Activated CD4-positive, alpha-beta T cell treated with anti-CD3 and anti-CD28 coated beads for 36 hours (primary cell): Measurements from ENCODE around the gene KCNG3. TPM values are rescaled to one million over a fixed set of nuclear protein-coding genes. Genes with fewer than 3 reads are reported as not detected.

Experiments used
- ATAC-seq: fragments of 200-7000 bp; cut with Tn5 transposase; one replicate; pipeline ENCODE4 v1.10.0; 2021; ENCODE audit warnings: mild to moderate bottlenecking, moderate library complexity
- CTCF ChIA-PET: fragments of 350-600 bp; sonication (Branson Sonifier 250); formaldehyde crosslinking; loops from one replicate; lab custom pipeline; 2021; ENCODE audit warnings: antibody characterized with exemption; lab: Charles Lee
- POLR2A ChIA-PET: fragments of 350-600 bp; sonication (Branson Sonifier 250); formaldehyde crosslinking; loops from one replicate; lab custom pipeline; 2021; ENCODE audit warnings: antibody characterized with exemption, inconsistent platforms; lab: Charles Lee
- DNase-seq: peaks from one replicate; pipeline ENCODE4 v3.0.0-alpha.2; 2020
- H3K27ac Mint-ChIP-seq: one replicate; pipeline ENCODE4 v1.8.0; 2021; ENCODE audit warnings: mixed read lengths
- H3K27me3 Mint-ChIP-seq: one replicate; pipeline ENCODE4 v1.8.0; 2021; ENCODE audit warnings: mixed read lengths
- H3K36me3 Mint-ChIP-seq: one replicate; pipeline ENCODE4 v1.8.0; 2021; ENCODE audit warnings: low read depth, mixed read lengths
- H3K4me1 Mint-ChIP-seq: one replicate; pipeline ENCODE4 v1.8.0; 2021; ENCODE audit warnings: mixed read lengths
- H3K4me3 Mint-ChIP-seq: one replicate; pipeline ENCODE4 v1.8.0; 2021; ENCODE audit warnings: mild to moderate bottlenecking, moderate library complexity, mixed read lengths
- H3K9me3 Mint-ChIP-seq: one replicate; pipeline ENCODE4 v1.8.0; 2021; ENCODE audit warnings: low read depth, mixed read lengths
- intact Hi-C, 2 experiments: fragments of 100-400 bp; cut with DNase I in 1 of 2; cut with micrococcal nuclease in 1 of 2; formaldehyde crosslinking; loops; one replicate each; pipeline versions ENCODE4 v1.14.2 to v1.15.1; 2022 to 2024; cut with DNase I, micrococcal nuclease
- total RNA-seq, 2 experiments: library from RNA; stranded (reverse); gene quantifications; one replicate each; pipeline ENCODE4 v1.2.3, GENCODE V29; 2021

Gene KCNG3
- total RNA-seq, 2 experiments from 2014 or later: 0.30 to 0.35 TPM

DNA sequence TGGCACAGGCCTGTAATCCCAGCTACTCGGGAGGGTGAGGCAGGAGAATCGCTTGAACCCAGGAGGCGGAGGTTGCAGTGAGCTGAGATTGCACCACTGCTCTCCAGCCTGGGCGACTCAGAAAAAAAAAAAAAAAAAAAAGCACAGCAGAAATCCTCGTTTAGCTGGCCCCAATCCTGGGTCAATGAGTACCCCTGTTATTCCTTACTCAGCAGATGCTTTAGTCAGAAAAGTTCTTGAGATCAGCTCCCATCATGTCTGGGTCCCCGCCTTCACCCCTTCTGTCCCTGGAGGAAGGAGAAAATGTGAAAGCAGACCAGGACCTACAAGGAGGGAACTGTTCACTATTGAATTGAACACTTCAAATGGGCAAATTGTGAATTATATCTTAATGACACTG is 16.4 kb upstream of the KCNG3 start:
- Mint-ChIP-seq H3K36me3 (no peaks in the 10 kb centered on the region), H3K27ac (no peak overlapping the region), H3K4me1 (peaks cover 11% of the 10 kb centered on the region), H3K4me3 (no peak overlapping the region), H3K27me3 (no peaks in the 10 kb centered on the region), H3K9me3 (no peaks in the 10 kb centered on the region)
- ATAC-seq: no peak
- intact Hi-C loops: no loop called here
- no peak for DNase-seq
- CTCF ChIA-PET: interaction anchor here (0.8 to 2.7 kb wide), 6 partner anchors 14 to 662 kb away, joined by 3 to 10 read pairs (median 4); no protein-coding TSS in a partner anchor
- POLR2A ChIA-PET: interaction anchor here (0.6 to 1.0 kb wide), 2 partner anchors 37 to 145 kb away, joined by 3 to 8 read pairs; no protein-coding TSS in a partner anchor

DNA sequence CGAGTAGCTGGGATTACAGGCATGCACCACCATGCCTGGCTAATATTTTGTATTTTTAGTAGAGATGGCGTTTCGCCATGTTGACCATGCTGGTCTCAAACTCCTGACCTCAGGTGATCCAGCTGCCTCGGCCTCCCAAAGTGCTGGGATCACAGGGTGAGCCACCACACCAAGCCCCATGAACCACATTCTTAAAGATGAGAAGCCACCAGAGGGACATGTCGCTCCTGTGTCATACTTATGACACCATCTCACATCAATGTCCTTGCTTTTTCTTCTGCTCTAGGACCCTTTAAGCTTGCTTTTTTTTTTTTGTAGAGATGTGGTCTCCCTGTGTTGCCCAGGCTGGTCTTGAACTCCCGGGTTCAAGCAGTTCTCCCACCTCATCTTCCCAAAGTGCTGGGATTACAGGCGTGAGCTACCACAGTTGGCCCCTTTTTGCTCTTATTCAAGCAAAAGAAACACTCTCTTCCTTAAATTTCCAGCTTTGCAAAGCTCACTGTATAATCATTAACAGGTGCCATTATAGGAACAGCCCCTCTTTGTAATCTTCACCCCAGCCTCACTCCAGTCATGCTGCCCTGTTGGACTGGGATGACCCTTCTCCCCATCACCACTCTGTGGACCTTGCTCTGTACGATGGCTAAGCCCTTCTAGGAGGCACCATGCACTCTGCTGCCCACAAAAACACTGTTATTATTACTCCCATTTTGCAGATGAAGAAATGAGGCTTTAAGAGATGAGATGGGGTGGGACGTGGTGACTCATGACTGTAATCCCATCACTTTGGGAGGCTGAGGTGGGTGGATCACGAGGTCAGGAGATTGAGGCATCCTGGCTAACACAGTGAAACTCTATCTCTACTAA is 10.8 kb upstream of the KCNG3 start:
- no peak for ATAC-seq
- intact Hi-C loops: no loop called here
- Mint-ChIP-seq H3K27ac (no peak overlapping the region), H3K4me1 (peaks cover 9% of the 10 kb centered on the region), H3K4me3 (no peak overlapping the region), H3K9me3 (no peaks in the 10 kb centered on the region), H3K27me3 (no peaks in the 10 kb centered on the region), H3K36me3 (no peaks in the 10 kb centered on the region)
- ChIA-PET POLR2A (no interaction called here), CTCF (interaction anchor here (0.6 kb wide), 1 partner anchor 91 kb away, joined by 3 read pairs; no protein-coding TSS in a partner anchor)
- no peak for DNase-seq

GRCh38 chr2:42503291-42503690 is 9.5 kb upstream of the KCNG3 start:
- H3K27ac Mint-ChIP-seq: no peak overlapping the region
- ATAC-seq: no peak
- intact Hi-C loops: no loop called here
- DNase-seq: no peak
- H3K9me3 Mint-ChIP-seq: no peaks in the 10 kb centered on the region
- no peak overlapping the region for H3K4me3 Mint-ChIP-seq
- no peaks in the 10 kb centered on the region for H3K27me3 Mint-ChIP-seq
- H3K4me1 Mint-ChIP-seq: peaks cover 9% of the 10 kb centered on the region
- CTCF ChIA-PET: interaction anchor here (0.6 to 0.8 kb wide), 2 partner anchors 9 to 16 kb away, joined by 3 read pairs; partner anchors contain the start of gene KCNG3
- H3K36me3 Mint-ChIP-seq: no peaks in the 10 kb centered on the region
- POLR2A ChIA-PET: no interaction called here

GRCh38 chr2:42498497-42498896 is 4.7 kb upstream of the KCNG3 start:
- CTCF ChIA-PET: interaction anchor here (0.8 to 5.5 kb wide), 6 partner anchors 18 to 259 kb away, joined by 3 to 50 read pairs (median 4); no protein-coding TSS in a partner anchor
- H3K36me3 Mint-ChIP-seq: no peaks in the 10 kb centered on the region
- POLR2A ChIA-PET: interaction anchor here (0.6 kb wide), 1 partner anchor 313 kb away, joined by 3 read pairs; no protein-coding TSS in a partner anchor
- H3K27ac Mint-ChIP-seq: no peak overlapping the region
- no peak overlapping the region for H3K4me3 Mint-ChIP-seq
- peaks cover 10% of the 10 kb centered on the region for H3K4me1 Mint-ChIP-seq
- intact Hi-C loops: loop anchor here (5.0 to 10.0 kb wide), 2 partner anchors 149 to 726 kb away; partner anchors contain the start of gene ZFP36L2 (in 1 of the 2)
- DNase-seq: no peak
- H3K9me3 Mint-ChIP-seq: no peaks in the 10 kb centered on the region
- peaks cover 3% of the 10 kb centered on the region for H3K27me3 Mint-ChIP-seq
- no peak for ATAC-seq

GRCh38 chr2:42495611-42496010 is 1.8 kb upstream of the KCNG3 start:
- no peaks in the 10 kb centered on the region for H3K9me3 Mint-ChIP-seq
- intact Hi-C loops: loop anchor here (1.0 to 10.0 kb wide), 8 partner anchors 77 to 729 kb away; partner anchors contain the start of genes COX7A2L (in 2 of the 2), HAAO (in 1 of the 2) and ZFP36L2 (in 1 of the 2)
- peak overlapping the region; percentile 9 for H3K4me3 Mint-ChIP-seq
- POLR2A ChIA-PET: no interaction called here
- no peaks in the 10 kb centered on the region for H3K36me3 Mint-ChIP-seq
- peaks cover 8% of the 10 kb centered on the region for H3K27me3 Mint-ChIP-seq
- CTCF ChIA-PET: interaction anchor here (0.6 to 5.5 kb wide), 13 partner anchors 9 to 598 kb away, joined by 3 to 50 read pairs (median 3); no protein-coding TSS in a partner anchor
- H3K27ac Mint-ChIP-seq: no peak overlapping the region
- DNase-seq: no peak
- peaks cover 17% of the 10 kb centered on the region for H3K4me1 Mint-ChIP-seq
- no peak for ATAC-seq

- ChIA-PET CTCF (interaction anchor here (0.6 to 5.5 kb wide), 13 partner anchors 8 to 598 kb away, joined by 3 to 50 read pairs (median 3); no protein-coding TSS in a partner anchor), POLR2A (no interaction called here)
- H3K36me3 Mint-ChIP-seq: no peaks in the 10 kb centered on the region
- intact Hi-C loops: loop anchor here (1.0 to 10.0 kb wide), 8 partner anchors 76 to 730 kb away; partner anchors contain the start of genes COX7A2L (in 2 of the 2), HAAO (in 1 of the 2) and ZFP36L2 (in 1 of the 2)
- no peaks in the 10 kb centered on the region for H3K9me3 Mint-ChIP-seq
- no peak overlapping the region for H3K27ac Mint-ChIP-seq
- peaks cover 8% of the 10 kb centered on the region for H3K27me3 Mint-ChIP-seq
- no peak for ATAC-seq
- DNase-seq: no peak
- H3K4me1 Mint-ChIP-seq: peaks cover 17% of the 10 kb centered on the region
- H3K4me3 Mint-ChIP-seq: peak overlapping the region; percentile 80
Observed at GRCh38 chr2:42495234-42495581, 1.4 kb upstream of the KCNG3 start.

- ChIA-PET POLR2A (no interaction called here), CTCF (interaction anchor here (0.6 to 5.5 kb wide), 12 partner anchors 8 to 599 kb away, joined by 3 to 50 read pairs (median 3); no protein-coding TSS in a partner anchor)
- peak; percentile 89 for DNase-seq
- Mint-ChIP-seq H3K4me1 (peaks cover 17% of the 10 kb centered on the region), H3K27me3 (peaks cover 8% of the 10 kb centered on the region), H3K27ac (peak overlapping the region; percentile 81), H3K36me3 (no peaks in the 10 kb centered on the region), H3K4me3 (peak overlapping the region; percentile 80), H3K9me3 (no peaks in the 10 kb centered on the region)
- intact Hi-C loops: loop anchor here (1.0 to 10.0 kb wide), 11 partner anchors 74 to 730 kb away; partner anchors contain the start of genes COX7A2L (in 2 of the 2), HAAO (in 1 of the 2), MTA3 (in 1 of the 2) and ZFP36L2 (in 1 of the 2)
- ATAC-seq: peak; percentile 59
Observed at GRCh38 chr2:42494355-42495233, 812 bp upstream of the KCNG3 start.

DNA sequence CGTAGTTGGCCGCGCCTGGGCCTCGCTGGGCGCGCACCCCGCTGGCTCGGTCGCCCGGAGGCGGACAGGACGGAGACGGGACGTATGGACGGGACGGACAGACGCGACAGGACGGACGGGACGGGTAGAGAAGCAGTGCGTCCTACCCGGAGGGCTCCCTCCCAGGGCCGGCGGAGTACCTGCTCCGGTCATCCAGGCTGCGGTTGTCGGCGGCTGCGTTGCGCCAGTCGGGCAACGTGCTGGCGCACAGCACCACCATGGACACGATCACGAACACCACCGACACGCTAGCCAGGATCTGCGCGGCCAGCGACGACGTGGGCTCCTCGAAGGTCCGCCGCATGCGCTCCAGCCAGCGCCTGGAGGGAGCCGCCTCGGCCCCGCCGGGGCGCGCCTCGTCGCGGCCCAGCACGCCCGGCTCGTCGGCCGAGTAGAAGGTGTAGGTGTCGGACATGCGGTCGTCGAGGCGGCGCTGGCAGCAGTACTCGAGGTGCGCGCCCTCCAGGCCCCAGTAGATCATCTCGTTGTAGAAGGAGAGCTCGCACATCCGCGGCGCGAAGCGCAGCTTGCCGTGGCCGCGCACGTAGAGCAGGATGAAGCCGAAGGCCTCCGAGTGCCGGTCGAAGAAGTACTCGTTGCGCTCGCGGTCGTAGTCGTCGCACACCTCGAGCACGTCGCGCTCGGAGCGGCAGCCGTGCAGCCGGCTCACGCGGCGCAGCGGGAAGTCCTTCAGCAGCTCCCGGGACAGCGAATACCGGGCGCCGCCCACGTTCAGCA is 903 bp downstream of the KCNG3 start:
- Mint-ChIP-seq H3K27ac (no peak overlapping the region), H3K27me3 (peaks cover 8% of the 10 kb centered on the region), H3K4me3 (peak overlapping the region; percentile 61), H3K4me1 (peaks cover 17% of the 10 kb centered on the region), H3K9me3 (no peaks in the 10 kb centered on the region), H3K36me3 (no peaks in the 10 kb centered on the region)
- CTCF ChIA-PET: interaction anchor here (0.5 to 0.7 kb wide), 2 partner anchors 65 to 281 kb away, joined by 3 read pairs; no protein-coding TSS in a partner anchor
- ATAC-seq (peak; percentile 56), DNase-seq (peak; percentile 73)
- intact Hi-C loops: loop anchor here in 1 of 2 experiments (5.0 to 10.0 kb wide), 2 partner anchors 386 to 732 kb away; partner anchors contain the start of gene ZFP36L2
- POLR2A ChIA-PET: no interaction called here

DNA sequence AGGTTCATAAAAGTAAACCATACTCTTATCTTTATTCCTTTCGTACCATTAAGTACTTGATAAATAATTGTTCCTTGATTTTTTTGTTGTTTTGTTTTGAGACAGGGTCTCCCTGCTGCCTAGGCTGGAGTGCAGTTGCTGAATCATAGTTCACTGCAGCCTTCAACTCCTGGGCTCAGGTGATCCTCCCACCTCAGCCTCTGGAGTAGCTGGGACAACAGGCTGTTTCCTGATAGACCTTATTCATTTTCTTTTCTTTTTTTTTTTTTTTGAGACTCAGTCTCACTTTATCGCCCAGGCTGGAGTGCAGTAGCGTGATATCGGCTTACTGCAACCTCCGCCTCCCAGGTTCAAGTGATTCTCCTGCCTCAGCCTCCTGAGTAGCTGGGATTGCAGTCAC is 5.5 kb downstream of the KCNG3 start:
- no peak overlapping the region for H3K27ac Mint-ChIP-seq
- CTCF ChIA-PET: no interaction called here
- H3K27me3 Mint-ChIP-seq: peaks cover 5% of the 10 kb centered on the region
- ATAC-seq (no peak), DNase-seq (no peak)
- POLR2A ChIA-PET: no interaction called here
- peaks cover 7% of the 10 kb centered on the region for H3K4me1 Mint-ChIP-seq
- intact Hi-C loops: no loop called here
- no peaks in the 10 kb centered on the region for H3K36me3 Mint-ChIP-seq
- H3K9me3 Mint-ChIP-seq: no peaks in the 10 kb centered on the region
- H3K4me3 Mint-ChIP-seq: no peak overlapping the region
